Measurements from ENCODE around the gene IRAK1.

DNA sequence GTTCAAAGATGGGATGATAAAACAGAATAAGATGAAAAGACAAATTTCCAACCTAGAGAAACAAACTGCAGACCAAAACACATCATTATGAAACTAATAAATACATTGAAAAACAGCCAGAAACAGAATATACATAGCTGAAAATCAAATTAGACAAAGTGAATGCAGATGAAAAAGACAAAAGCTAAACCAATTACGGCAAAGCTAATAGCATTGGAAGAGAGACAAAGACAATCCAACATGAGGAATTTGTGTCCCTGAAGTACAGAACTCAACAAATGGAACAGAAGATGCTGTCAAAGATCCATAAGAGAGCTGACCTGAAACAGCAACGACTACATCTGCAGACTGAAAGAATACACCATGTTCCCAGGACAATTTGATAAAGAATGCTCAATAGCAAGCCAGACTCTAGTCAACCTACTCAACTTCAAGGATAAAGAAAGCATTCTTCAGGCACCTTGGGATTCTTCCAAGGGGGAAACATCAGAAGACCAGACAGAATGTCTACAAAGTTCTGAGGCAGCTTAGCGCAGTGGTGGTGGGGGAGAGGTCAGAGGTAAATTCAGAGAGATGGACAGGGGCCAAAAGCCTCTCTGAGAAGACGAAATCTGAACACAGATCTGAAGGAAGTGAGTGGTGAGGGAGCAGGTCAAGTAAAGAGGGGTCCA, 27.4 kb upstream of the IRAK1 start:
- TF ChIP-seq EZH2 (IDR thresholded peaks at IDR 0.05; ENCODE audit: borderline replicate concordance, low read depth, low read length, severe bottlenecking): no peak
- TF ChIP-seq, protein P1, sequence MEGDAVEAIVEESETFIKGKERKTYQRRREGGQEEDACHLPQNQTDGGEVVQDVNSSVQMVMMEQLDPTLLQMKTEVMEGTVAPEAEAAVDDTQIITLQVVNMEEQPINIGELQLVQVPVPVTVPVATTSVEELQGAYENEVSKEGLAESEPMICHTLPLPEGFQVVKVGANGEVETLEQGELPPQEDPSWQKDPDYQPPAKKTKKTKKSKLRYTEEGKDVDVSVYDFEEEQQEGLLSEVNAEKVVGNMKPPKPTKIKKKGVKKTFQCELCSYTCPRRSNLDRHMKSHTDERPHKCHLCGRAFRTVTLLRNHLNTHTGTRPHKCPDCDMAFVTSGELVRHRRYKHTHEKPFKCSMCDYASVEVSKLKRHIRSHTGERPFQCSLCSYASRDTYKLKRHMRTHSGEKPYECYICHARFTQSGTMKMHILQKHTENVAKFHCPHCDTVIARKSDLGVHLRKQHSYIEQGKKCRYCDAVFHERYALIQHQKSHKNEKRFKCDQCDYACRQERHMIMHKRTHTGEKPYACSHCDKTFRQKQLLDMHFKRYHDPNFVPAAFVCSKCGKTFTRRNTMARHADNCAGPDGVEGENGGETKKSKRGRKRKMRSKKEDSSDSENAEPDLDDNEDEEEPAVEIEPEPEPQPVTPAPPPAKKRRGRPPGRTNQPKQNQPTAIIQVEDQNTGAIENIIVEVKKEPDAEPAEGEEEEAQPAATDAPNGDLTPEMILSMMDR (IDR thresholded peaks at IDR 0.05; ENCODE audit: extremely low read depth in 1 of 2, insufficient read depth in 1 of 2, low read depth in 1 of 2, low read length in 2 of 2): no peak

All from endothelial cell of umbilical vein (primary cell).